Stimulated activated CD4-positive, alpha-beta T cell treated with anti-CD3 and anti-CD28 coated beads, Interleukin-15, amount 100 ng/mL, for 1 hour (primary cell): ENCODE measurements around the gene STXBP6.

Experiments
- DNase-seq, 2 donors: peaks; one replicate each; pipeline ENCODE4 v3.0.0-alpha.2; 2020; ENCODE audit warnings: low read depth in 1 of 2, low spot score in 1 of 2

STXBP6 gene

GRCh38 chr14:24918822-24919221 is 131.1 kb downstream of the STXBP6 start:
- no peak for DNase-seq

- no peak for DNase-seq
These were observed 133.9 kb downstream of the STXBP6 start for GRCh38 chr14:24915958-24916595.

- DNase-seq, result no peak
These were observed 134.5 kb downstream of the STXBP6 start for GRCh38 chr14:24915403-24915921.

- no peak for DNase-seq
These were observed 136.2 kb downstream of the STXBP6 start for GRCh38 chr14:24913746-24914145.

- DNase-seq, result no peak
These were observed 136.9 kb downstream of the STXBP6 start for GRCh38 chr14:24913021-24913420.

- DNase-seq, result no peak
These were observed 138.4 kb downstream of the STXBP6 start for GRCh38 chr14:24911324-24912109.

- DNase-seq, result no peak
These were observed 139.4 kb downstream of the STXBP6 start for GRCh38 chr14:24910408-24910986.

GRCh38 chr14:24909523-24910302 is 140.2 kb downstream of the STXBP6 start:
- no peak for DNase-seq

- no peak for DNase-seq
These were observed 141.2 kb downstream of the STXBP6 start for GRCh38 chr14:24908592-24909236.

GRCh38 chr14:24904533-24904932 is 145.4 kb downstream of the STXBP6 start:
- no peak for DNase-seq

- no peak for DNase-seq
These were observed 146.6 kb downstream of the STXBP6 start for GRCh38 chr14:24903337-24903736.

- no peak for DNase-seq
These were observed 149.5 kb downstream of the STXBP6 start for GRCh38 chr14:24900269-24901100.

GRCh38 chr14:24897793-24898192 is 152.2 kb downstream of the STXBP6 start:
- no peak for DNase-seq

- DNase-seq, result no peak
These were observed 154.3 kb downstream of the STXBP6 start for GRCh38 chr14:24895622-24896021.

GRCh38 chr14:24895243-24895583 is 154.7 kb downstream of the STXBP6 start:
- DNase-seq, result no peak

- DNase-seq, result no peak
These were observed 155.2 kb downstream of the STXBP6 start for GRCh38 chr14:24894583-24895242.

GRCh38 chr14:24892497-24893051 is 157.4 kb downstream of the STXBP6 start:
- no peak for DNase-seq

GRCh38 chr14:24891987-24892496 is 157.9 kb downstream of the STXBP6 start:
- DNase-seq, result no peak

GRCh38 chr14:24890716-24891115 is 159.2 kb downstream of the STXBP6 start:
- no peak for DNase-seq
